GM19193 (cell line): ENCODE results near the gene ZDHHC3.

Experiments
- POLR2A ChIP-seq: IDR thresholded peaks from 4 replicates; pipeline ENCODE4 v1.6.1; 2011; ENCODE audit not compliant: insufficient read depth, insufficient read length; ENCODE audit errors: extremely low read depth

Gene ZDHHC3

GRCh38 chr3:44987332-44987731, 11.4 kb upstream of the ZDHHC3 start:
- TF ChIP-seq POLR2A = no peak

GRCh38 chr3:44984335-44984734, 8.4 kb upstream of the ZDHHC3 start:
- TF ChIP-seq POLR2A = no peak

GRCh38 chr3:44983484-44983941, 7.5 kb upstream of the ZDHHC3 start:
- TF ChIP-seq POLR2A = no peak

- TF ChIP-seq POLR2A = no peak
These were observed 6.8 kb upstream of the ZDHHC3 start for GRCh38 chr3:44982817-44983216.

GRCh38 chr3:44981751-44982150, 5.8 kb upstream of the ZDHHC3 start:
- no peak for TF ChIP-seq POLR2A

- no peak for TF ChIP-seq POLR2A
These were observed 5.2 kb upstream of the ZDHHC3 start for GRCh38 chr3:44981220-44981619.

GRCh38 chr3:44974416-44974815, 1.6 kb downstream of the ZDHHC3 start:
- TF ChIP-seq POLR2A = no peak

GRCh38 chr3:44970926-44971490, 5.0 kb downstream of the ZDHHC3 start:
- no peak for TF ChIP-seq POLR2A

GRCh38 chr3:44969828-44970179, 6.2 kb downstream of the ZDHHC3 start:
- TF ChIP-seq POLR2A = no peak

- TF ChIP-seq POLR2A = no peak
These were observed 6.7 kb downstream of the ZDHHC3 start for GRCh38 chr3:44969154-44969827.

- TF ChIP-seq POLR2A = no peak
These were observed 7.5 kb downstream of the ZDHHC3 start for GRCh38 chr3:44968447-44968858.

GRCh38 chr3:44966795-44967278, 9.1 kb downstream of the ZDHHC3 start:
- TF ChIP-seq POLR2A = no peak

GRCh38 chr3:44965165-44965564, 10.8 kb downstream of the ZDHHC3 start:
- TF ChIP-seq POLR2A = no peak

- TF ChIP-seq POLR2A = no peak
These were observed 12.2 kb downstream of the ZDHHC3 start for GRCh38 chr3:44963571-44964325.

- TF ChIP-seq POLR2A = no peak
These were observed 13.2 kb downstream of the ZDHHC3 start for GRCh38 chr3:44962621-44963393.

- TF ChIP-seq POLR2A = no peak
These were observed 14.1 kb downstream of the ZDHHC3 start for GRCh38 chr3:44961888-44962287.
